DMS153 treated with DMSO at 0.1 percent for 48 hours (cell line): ENCODE measurements around the gene SORCS2.

Source experiments
- DNase-seq: peaks from one replicate; lab custom pipeline; 2025; ENCODE audit not compliant: unreplicated experiment; lab: John Stamatoyannopoulos, UW

Gene SORCS2

DNA sequence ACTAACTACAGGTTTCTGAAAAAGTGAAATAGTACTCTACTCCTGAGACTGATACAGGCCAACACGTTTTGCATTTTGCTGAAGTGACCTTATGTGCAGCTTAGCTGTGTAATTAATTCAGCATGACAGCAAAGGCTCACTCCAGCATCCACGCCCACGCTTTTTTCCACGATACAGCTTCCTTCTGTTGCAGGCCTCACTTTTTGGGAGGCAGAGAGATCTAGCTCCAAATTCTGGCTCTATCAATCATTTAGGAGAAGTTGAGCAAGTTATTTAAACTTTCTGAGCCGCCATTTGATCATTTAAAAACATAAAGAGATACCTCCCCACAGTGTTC is 587.1 kb downstream of the SORCS2 start:
- no peak for DNase-seq

DNA sequence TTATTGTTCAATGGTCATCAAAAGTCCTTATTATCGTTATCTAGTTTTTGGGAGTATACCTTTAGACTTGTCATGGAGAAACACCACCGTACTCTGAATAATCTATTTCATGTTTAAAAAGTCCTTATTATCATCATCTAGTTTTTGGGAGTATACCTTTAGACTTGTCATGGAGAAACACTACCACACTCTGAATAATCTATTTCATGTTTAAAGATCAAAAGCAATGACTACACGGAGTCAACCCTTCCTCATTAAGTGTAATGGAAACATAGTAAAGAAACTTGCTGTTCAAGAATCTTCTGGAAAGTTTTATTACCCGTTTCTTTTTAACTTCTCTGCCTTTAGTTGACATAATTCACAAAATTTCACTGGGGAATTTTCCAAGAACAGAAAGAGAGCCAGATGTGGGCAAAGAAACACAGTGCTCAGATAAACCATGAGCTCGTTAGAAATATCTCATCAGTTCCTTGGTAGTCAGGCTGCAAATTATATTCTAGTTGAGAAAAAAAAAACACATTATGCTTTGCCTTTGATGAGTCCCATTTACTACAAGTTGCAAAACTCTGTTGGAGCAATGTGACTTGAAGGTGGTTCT is 588.5 kb downstream of the SORCS2 start:
- DNase-seq = no peak

DNA sequence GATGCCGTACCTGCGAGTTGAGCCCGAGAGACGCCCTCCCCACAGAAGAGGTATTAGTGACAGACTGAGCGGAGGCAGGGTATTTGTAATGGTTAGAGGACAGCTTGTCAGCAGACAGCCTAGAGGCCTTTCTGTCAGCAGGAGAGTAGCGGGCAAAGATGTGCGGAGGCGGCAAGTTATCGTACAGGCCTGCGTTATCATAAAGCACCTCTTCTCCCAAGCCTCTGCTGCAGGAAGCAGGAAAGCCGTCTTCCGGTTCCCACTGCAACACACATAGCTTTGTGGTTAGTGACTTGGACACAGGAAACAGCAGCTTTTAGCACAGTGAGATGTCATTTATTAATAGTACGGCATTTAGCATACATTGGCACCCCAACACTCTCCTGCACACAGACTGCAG is 589.0 kb downstream of the SORCS2 start:
- no peak for DNase-seq

DNA sequence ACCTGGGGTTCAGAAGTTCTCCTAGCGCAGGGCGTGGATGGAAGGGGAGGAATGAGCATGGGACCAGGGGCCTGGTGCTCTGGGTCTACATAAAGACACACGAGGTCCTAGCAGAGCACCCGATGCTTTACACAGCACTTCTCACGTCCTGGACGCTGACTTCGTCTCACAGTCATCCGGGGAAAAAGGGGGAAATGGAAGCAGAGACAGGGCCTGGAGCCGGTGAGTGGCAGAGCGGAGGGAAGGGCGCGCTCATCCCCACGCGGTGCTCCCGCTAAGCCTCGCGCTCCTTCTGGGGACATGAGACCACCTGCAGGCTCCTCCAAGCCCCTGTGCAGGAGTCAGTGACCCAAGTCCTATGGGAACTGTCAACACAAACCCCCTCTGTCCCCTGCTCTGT is 589.7 kb downstream of the SORCS2 start:
- no peak for DNase-seq

DNA sequence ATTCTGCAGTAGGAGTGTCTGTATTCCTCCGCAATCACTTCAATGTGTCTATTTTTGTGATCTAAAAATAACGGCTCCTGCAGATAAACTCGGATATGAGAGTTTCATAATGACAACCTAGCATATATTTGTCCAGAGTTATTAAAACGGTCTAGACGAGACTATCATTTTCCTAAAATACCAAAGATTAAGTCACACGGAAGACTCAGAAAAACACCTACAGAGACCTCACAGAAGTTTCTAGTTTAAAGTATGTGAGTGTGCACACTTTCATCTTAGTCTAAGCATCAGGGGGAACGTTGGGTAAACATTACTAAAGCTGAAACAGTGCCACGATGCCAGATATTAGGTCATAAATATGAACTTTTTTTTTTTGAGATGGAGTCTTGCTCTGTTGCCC is 590.4 kb downstream of the SORCS2 start:
- DNase-seq = no peak

DNA sequence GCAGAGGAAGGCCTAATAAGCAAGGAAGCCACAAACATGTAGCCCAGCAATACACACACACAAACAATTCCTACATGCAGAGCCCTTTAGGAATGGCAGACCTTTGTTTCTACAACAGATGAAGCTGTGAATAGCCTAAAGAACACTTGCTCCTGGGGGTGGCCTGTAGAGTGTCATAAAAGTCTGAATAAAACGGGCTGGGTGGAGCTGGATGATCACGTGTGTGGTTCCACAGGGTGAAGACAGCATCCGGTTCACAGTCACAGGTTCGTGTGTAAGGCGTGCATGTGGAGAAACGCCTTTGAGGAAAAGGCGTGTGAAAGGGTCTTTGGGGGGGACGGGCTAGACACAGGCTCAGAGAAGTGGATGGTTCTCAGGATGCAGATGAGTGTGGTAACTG is 591.2 kb downstream of the SORCS2 start:
- no peak for DNase-seq

DNA sequence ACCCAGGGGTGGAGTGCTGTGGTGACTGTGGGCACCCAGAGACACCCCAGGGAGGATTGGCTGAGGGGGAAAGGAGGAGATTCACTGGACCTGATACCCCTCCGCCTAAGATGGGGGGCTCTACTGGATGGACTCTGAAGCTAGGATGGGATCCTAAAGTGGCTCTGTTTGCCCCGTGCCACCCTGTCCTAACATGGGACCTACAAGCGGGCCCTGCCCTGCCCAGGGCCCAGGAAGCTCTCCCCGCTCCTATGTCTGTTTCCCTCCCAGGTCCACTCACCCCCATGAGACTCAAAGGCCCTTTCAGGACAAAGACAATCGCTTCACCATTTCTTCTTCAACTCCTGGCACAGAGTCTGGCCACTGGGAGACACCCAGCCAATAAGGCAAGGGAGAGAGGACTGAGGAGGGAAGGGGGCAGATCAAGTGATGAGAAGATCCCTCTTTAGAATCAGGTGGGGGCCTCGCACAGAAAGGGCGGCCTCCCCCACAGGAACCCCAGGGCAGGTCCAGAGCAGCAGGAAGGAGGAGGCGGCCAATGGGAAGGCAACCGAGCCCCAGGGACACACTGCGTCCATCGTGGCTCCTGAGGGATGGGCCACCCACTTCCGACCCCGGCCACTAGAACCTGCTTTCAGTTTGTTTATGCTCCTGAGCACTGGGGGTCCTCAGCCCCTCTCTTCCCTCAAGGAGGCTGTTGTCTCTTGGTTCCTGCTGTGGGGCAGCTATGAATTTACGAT is 592.0 kb downstream of the SORCS2 start:
- DNase-seq = no peak

DNA sequence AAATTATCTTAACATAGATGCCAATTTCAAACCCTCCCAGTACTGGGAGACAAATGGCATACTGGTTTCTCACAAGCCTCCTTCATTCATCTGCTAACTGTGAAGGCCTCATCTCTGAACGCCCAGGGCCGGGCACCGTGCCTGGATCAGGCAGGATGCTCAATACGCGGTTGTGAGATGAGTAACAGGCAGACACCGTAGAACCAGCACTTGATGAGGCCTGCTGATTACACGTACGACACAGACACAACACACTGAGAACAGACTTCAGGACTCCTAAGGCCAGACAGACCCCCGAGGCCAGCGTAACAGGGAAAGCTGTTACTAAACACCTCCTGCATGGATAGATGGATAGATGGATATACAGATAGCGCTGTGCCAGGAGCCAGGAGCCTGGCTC is 592.7 kb downstream of the SORCS2 start:
- no peak for DNase-seq

DNA sequence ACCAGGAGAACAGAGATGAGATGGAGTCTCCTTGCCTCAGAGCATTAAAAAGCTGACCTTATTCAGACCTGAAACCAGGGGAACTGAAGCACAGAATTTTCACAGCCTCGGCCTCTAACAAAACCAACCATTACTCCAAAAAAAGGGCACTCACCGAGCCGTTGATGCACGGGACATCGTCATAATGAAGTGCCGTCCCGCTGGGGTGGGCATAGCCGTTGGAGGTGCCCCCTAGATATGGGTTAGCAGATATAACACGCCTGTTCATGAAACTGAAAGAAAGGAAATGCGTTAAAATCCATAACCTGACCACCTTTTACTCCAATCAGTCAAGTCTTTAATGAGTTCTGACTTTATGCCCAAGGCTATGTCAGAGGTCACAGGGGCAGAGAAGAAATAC is 593.7 kb downstream of the SORCS2 start:
- DNase-seq = no peak

DNA sequence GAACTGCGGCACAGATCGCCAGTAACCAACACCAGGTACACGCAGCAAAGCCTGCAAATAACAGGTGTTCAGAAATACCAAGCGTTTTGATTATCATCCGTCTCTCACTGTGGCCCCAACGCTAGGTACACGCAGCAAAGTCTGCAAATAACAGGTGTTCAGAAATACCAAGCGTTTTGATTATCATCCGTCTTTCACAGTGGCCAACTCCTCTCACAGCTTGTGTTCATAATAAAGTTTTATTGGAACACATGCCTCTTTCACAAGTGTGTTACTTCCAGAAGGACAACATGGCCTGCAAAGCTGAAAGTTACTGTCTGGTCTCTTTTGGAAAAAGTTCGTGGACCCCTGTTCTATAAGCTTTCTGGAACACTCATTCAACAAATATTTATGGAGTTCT is 594.2 kb downstream of the SORCS2 start:
- no peak for DNase-seq

DNA sequence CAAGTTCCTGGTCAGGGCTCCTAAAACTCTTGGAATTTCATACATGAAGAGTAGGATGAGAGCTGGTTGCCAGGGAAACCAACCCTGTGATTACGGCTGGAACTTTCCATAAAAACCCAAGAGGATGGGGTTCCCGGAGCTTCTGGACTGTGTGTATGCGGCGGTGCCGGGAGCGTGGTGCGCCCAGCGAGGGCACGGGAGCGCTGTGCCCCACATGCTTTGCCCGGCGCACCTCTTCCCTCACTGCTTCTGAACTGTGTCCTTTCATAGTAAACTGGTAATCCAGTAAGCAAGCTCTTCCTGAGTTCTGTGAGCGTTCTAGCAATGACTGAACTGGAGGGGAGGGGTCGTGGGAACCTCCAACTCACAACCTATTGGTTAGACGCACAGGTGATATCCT is 594.7 kb downstream of the SORCS2 start:
- no peak for DNase-seq

DNA sequence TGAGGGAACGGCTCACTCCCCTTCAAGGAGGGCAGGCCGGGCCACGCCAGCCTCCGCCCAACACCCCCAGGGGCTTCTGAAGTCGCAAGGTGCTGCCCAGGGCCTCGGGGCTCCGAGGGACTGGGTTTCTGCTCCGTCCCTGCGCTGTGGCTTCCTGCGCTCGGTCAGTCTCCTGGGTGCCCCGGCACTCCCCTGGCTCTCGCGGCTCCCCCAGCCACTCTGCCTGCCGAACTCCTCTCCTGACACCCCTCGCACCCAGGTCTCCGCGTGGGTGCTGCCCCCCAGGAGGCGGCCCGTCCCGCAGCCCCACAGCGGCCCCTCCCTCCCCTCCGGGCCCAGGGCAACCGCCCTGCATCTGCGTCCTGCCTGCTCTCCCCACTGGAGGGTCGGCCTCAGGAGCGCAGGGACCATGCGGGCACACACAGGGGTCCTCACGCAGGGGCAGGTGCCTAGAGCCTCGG is 595.4 kb downstream of the SORCS2 start:
- no peak for DNase-seq

DNA sequence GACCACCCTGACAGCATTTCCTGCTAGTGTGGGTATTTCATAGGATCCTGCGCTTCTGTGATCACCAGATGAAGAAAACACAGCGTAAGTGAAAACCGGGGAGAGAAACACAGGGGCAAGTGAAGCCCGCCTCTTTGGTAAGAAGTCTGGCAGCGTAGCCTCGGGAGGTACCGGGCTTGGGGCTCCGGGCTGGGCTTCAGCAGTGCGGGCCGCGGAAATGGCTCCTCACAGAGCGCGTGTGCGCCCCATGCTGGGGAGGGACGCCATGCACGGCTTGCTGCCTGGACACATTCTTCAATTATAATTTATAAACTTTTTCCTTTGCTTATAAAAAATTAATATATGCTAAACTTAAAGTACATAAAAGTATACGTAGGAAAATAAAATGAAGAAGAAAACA is 595.9 kb downstream of the SORCS2 start:
- no peak for DNase-seq

DNA sequence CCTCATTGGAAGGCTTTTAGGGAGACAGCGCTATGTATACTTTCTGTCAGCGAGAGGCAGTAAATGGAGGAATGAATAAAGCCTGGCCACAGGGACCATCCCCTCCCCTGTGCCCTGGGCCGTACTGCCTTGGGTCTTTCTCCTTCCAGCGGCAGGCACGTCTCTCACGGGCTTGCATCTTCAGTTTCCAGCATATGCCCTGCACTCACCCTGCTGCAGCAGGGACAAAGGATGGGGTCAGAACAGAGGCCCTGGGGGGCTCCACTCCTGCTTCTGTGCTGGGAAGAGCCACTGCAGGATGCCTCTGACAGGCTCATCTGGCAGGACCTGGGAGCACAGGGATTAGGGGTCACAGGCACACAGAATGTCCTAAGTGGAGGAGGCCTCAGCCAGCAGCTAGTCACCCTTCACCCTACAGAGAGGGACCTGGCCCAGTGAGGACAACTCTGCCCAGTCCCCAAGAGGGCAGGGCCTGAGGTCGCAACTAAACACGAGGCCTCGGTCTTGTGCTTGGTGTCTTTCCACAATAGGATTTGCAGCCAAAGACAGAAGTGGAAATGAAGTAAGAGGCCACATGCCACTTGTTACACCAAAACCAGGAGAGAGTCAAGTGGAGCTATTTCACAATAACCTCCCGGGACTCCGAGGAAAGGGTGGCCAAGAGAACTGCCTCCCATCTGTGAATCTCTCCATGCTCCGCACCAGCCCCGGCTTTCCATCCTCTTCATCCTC is 596.5 kb downstream of the SORCS2 start:
- no peak for DNase-seq

DNA sequence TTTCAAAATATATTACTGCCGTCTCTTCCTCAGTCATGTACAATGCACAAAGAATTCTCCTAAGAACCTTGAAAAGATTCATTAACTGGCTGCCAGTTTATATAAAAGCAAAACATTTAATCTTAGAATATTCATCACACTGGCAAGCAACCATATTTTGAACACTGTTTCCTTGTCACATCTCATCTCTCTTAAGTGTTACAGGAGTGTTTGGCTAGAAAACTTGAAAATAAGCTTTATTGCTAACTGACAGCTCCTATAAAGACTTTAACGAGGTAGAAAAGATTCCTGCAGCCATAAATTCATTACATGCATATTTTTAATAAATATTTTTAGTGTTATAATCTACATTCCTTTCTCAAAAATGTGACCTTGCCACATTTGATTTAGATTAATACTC is 597.7 kb downstream of the SORCS2 start:
- no peak for DNase-seq

DNA sequence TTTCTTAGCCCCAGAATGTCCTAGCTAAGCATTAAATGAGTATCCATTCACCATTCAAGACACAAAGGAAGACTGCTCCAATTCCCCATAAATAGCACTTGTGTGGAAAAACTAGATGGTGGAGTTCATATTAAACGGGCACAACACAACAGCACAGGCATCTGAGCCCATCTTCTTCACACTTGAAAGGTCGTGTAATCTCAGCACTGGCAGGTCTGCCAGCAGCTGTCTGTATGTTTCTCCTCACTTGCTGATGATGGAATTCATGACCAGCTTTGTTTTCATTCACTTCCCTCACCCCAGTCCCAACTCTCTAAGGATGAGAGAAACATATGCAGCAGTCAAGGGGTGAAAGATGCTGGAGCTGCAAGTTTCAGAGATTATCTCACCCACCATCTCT is 598.7 kb downstream of the SORCS2 start:
- DNase-seq = no peak
